ENCODE data around the gene RBM4B. TPM values are rescaled to one million over a fixed set of nuclear protein-coding genes. Genes with fewer than 3 reads are reported as not detected.

Gene RBM4B
- total RNA-seq, 1 experiment from 2014 or later, result 14.1 TPM

GRCh38 chr11:66694732-66695207 is 17.1 kb upstream of the RBM4B start (continued):
- TF ChIP-seq E2F5 (CRISPR knock-in tag; IDR thresholded peaks at IDR 0.05), result no peak
- TF ChIP-seq EMX1 (CRISPR knock-in tag; IDR thresholded peaks at IDR 0.05), result no peak
- no peak for TF ChIP-seq MXD4 (CRISPR knock-in tag; IDR thresholded peaks at IDR 0.05; ENCODE audit: borderline replicate concordance)
- no peak for TF ChIP-seq PRDM15 (CRISPR knock-in tag; IDR thresholded peaks at IDR 0.05)
- TF ChIP-seq AR (CRISPR knock-in tag; IDR thresholded peaks at IDR 0.05), result no peak
- TF ChIP-seq RELA (CRISPR knock-in tag; IDR thresholded peaks at IDR 0.05; ENCODE audit: borderline replicate concordance), result no peak
- no peak for TF ChIP-seq GTF2I (CRISPR knock-in tag; conservative IDR thresholded peaks at IDR 0.05)
- peak; percentile 40; the same call in 1 of the 2 replicates for TF ChIP-seq SP1 (CRISPR knock-in tag; conservative IDR thresholded peaks at IDR 0.05)
- TF ChIP-seq ZBTB43 (CRISPR knock-in tag; IDR thresholded peaks at IDR 0.05), result no peak
- peak; percentile 75; the same call in 1 of the 2 replicates for TF ChIP-seq TEAD1 (CRISPR knock-in tag; IDR thresholded peaks at IDR 0.05)
- TF ChIP-seq NR2C2 (CRISPR knock-in tag; IDR thresholded peaks at IDR 0.05), result no peak
- TF ChIP-seq ELF4 (CRISPR knock-in tag; IDR thresholded peaks at IDR 0.05; ENCODE audit: low read depth), result no peak
- no peak for TF ChIP-seq HMGA2 (CRISPR knock-in tag; IDR thresholded peaks at IDR 0.05)
- no peak for TF ChIP-seq ATF1 (CRISPR knock-in tag; IDR thresholded peaks at IDR 0.05)
- TF ChIP-seq CBFB (CRISPR knock-in tag; IDR thresholded peaks at IDR 0.05; ENCODE audit: low read depth), result no peak
- no peak for TF ChIP-seq TP53 (CRISPR knock-in tag; IDR thresholded peaks at IDR 0.05)
- TF ChIP-seq JAZF1 (CRISPR knock-in tag; IDR thresholded peaks at IDR 0.05), result no peak
- TF ChIP-seq FOXJ3 (CRISPR knock-in tag; IDR thresholded peaks at IDR 0.05; ENCODE audit: borderline replicate concordance), result no peak
- no peak for TF ChIP-seq ZSCAN18 (CRISPR knock-in tag; IDR thresholded peaks at IDR 0.05)
- TF ChIP-seq FOXP4 (CRISPR knock-in tag; IDR thresholded peaks at IDR 0.05), result no peak
- no peak for TF ChIP-seq ESRRA (CRISPR knock-in tag; IDR thresholded peaks at IDR 0.05; ENCODE audit: borderline replicate concordance)
- 0 out of 2 replicates have a peak, but pooled peaks have one; percentile 31 for TF ChIP-seq MAX (CRISPR knock-in tag; IDR thresholded peaks at IDR 0.05)
- no peak for TF ChIP-seq ATF6 (CRISPR knock-in tag; IDR thresholded peaks at IDR 0.05)
- TF ChIP-seq TEAD4 (CRISPR knock-in tag; IDR thresholded peaks at IDR 0.05), result peak; percentile 60; the same call in 1 of the 2 replicates
- no peak for TF ChIP-seq NFE2L1 (CRISPR knock-in tag; IDR thresholded peaks at IDR 0.05)
- TF ChIP-seq FOXP1 (CRISPR knock-in tag; IDR thresholded peaks at IDR 0.05; ENCODE audit: borderline replicate concordance), result no peak
- 0 out of 2 replicates have a peak, but pooled peaks have one; percentile 15 for TF ChIP-seq SMAD3 (CRISPR knock-in tag; IDR thresholded peaks at IDR 0.05; ENCODE audit: borderline replicate concordance)

Measured in WTC11 (cell line).